GM18951 (cell line): ENCODE measurements around the gene ALG9.

Experiments used
- POLR2A ChIP-seq: IDR thresholded peaks from 4 replicates; pipeline ENCODE4 v1.6.1; 2011; ENCODE audit warnings: mild to moderate bottlenecking; ENCODE audit not compliant: insufficient read length, insufficient read depth; ENCODE audit errors: extremely low read depth
- in situ Hi-C: fragments of 300-500 bp; cut with MboI; formaldehyde crosslinking; loops from one replicate; pipeline ENCODE4 v1.12.0; 2022; ENCODE audit warnings: low sequenced_read_pairs, mixed read lengths, inconsistent platforms; ENCODE audit not compliant: unreplicated experiment

ALG9 gene

GRCh38 chr11:111748035-111748804, 123.2 kb downstream of the ALG9 start:
- in situ Hi-C loops, result no loop called here
- TF ChIP-seq POLR2A, result no peak

- in situ Hi-C loops, result no loop called here
- TF ChIP-seq POLR2A, result no peak
These were observed 125.5 kb downstream of the ALG9 start for GRCh38 chr11:111745719-111746504.

GRCh38 chr11:111743700-111744099, 127.7 kb downstream of the ALG9 start:
- no peak for TF ChIP-seq POLR2A
- in situ Hi-C loops, result no loop called here

GRCh38 chr11:111741751-111742150, 129.6 kb downstream of the ALG9 start:
- no peak for TF ChIP-seq POLR2A
- in situ Hi-C loops, result no loop called here

- no peak for TF ChIP-seq POLR2A
These were observed 132.1 kb downstream of the ALG9 start for GRCh38 chr11:111739299-111739698.

GRCh38 chr11:111737444-111738210, 133.8 kb downstream of the ALG9 start:
- in situ Hi-C loops, result no loop called here
- no peak for TF ChIP-seq POLR2A

More at GRCh38 chr11:111739299-111739698, 132.1 kb downstream of the ALG9 start:
- in situ Hi-C loops, result no loop called here

GRCh38 chr11:111736621-111737443, 134.5 kb downstream of the ALG9 start:
- in situ Hi-C loops, result no loop called here
- no peak for TF ChIP-seq POLR2A
